WERI-Rb-1 (cell line): ENCODE measurements around the gene ABCB8.

ENCODE experiments used
- DNase-seq: peaks from one replicate; pipeline ENCODE4 v3.0.0-alpha.2; 2020
- H3K27ac ChIP-seq: fragments of 250-450 bp; sonication (Bioruptor Pico); 2 replicates; pipeline ENCODE4 v1.5.1; 2020; ENCODE audit warnings: mild to moderate bottlenecking, moderate library complexity
- H3K27me3 ChIP-seq: fragments of 250-450 bp; sonication (Bioruptor Pico); 2 replicates; pipeline ENCODE4 v1.5.1; 2021; ENCODE audit warnings: mild to moderate bottlenecking, low read depth, moderate library complexity; ENCODE audit not compliant: insufficient read depth, severe bottlenecking
- H3K36me3 ChIP-seq: fragments of 250-450 bp; sonication (Bioruptor Pico); 2 replicates; pipeline ENCODE4 v1.5.1; 2020; ENCODE audit warnings: mild to moderate bottlenecking, moderate library complexity
- H3K4me3 ChIP-seq: 2 replicates; pipeline ENCODE4 v1.5.1; 2011; ENCODE audit warnings: low read depth, mild to moderate bottlenecking, control low read depth, low read length
- H3K9me3 ChIP-seq: fragments of 250-450 bp; sonication (Bioruptor Pico); 2 replicates; pipeline ENCODE4 v1.5.1; 2021; ENCODE audit warnings: mild to moderate bottlenecking, moderate library complexity; ENCODE audit not compliant: severe bottlenecking
- CTCF ChIP-seq: IDR thresholded peaks from 2 replicates; pipeline ENCODE4 v1.5.1; 2011; ENCODE audit warnings: low read depth, mild to moderate bottlenecking, control low read depth, inconsistent platforms, low read length

The ABCB8 gene

GRCh38 chr7:151043959-151044358 lies 15.7 kb downstream of the ABCB8 start:
- H3K36me3 ChIP-seq, result peaks cover 3% of the 10 kb centered on the region; the same call in 1 of the 2 replicates
- no peak overlapping the region for H3K4me3 ChIP-seq
- TF ChIP-seq CTCF, result no peak
- H3K27me3 ChIP-seq, result no peaks in the 10 kb centered on the region
- H3K9me3 ChIP-seq, result no peaks in the 10 kb centered on the region
- H3K27ac ChIP-seq, result no peak overlapping the region
- no peak for DNase-seq

GRCh38 chr7:151045262-151045661 lies 17.0 kb downstream of the ABCB8 start:
- DNase-seq, result peak; percentile 81
- TF ChIP-seq CTCF, result no peak
- H3K27me3 ChIP-seq, result no peaks in the 10 kb centered on the region
- no peaks in the 10 kb centered on the region for H3K9me3 ChIP-seq
- no peak overlapping the region for H3K4me3 ChIP-seq
- H3K27ac ChIP-seq, result peak overlapping the region; percentile 64
- peaks cover 3% of the 10 kb centered on the region; the same call in 1 of the 2 replicates for H3K36me3 ChIP-seq

DNA sequence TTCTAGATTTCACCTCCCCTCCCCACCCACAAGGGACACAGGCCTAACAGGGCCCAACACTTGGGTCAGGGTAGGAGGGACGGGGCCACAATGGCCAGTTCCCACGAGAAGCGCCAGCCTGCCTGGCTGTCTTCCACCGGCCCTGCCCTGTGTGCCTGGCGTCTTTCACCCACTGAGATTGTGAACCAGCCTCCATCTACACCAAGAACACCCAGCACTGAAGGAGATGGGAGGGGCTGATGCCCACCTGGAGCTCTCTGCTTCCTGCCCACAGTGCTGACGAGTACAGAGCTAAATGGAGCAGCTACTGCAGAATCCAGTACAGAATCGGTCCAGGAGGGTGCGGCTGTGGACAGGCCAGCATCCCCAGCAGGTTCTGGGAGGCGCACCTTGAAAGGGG lies 17.7 kb downstream of the ABCB8 start:
- H3K9me3 ChIP-seq, result no peaks in the 10 kb centered on the region

DNA sequence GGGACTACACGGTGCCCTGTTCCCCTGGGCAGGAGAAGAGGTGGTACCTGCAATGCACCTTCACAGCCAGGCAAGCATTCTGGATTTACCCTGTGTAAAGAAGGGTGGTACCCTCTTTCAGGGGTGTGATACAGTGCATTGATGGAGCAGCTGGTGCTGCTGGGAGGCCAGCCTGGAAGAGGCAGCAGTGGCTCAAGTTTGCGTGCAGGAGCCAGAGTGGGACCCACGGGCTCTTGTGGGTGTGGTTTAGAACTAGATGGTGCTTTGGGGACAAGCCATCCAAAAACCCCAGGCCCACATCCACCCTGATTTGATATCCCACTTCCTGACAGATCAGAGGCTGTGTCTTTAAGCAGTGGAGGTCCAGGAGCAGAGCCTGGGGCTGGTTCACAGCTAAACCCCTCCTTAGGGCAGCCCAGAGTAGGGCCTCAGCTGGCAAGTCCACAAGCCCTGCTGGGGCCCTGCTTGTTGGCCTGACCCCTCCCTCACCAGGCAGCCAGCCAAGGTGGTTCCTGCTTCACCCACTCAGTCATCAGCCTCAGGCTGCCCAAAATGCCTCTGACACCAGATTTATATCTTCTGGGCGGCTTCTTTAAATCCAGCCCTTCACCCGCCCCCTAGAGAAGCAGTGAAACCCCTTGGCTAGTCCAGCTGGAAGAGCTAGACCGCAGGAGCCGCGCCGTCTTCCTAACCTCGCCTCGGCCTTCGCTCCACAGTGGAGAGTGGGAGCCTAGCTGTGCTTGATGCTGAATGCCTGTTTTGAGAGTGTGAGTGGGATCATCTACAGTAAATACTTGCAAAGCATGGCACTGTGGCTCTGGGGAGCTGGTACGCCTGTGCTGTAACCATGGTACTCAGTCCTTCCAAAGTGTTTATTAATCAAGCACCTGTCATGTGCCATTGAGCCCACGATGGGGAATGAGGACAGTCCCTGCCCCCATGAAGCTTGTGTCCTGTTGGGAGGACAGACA lies 18.6 kb downstream of the ABCB8 start:
- H3K27me3 ChIP-seq, result no peaks in the 10 kb centered on the region
- TF ChIP-seq CTCF, result no peak
- H3K27ac ChIP-seq, result no peak overlapping the region
- no peak for DNase-seq
- no peak overlapping the region for H3K4me3 ChIP-seq
- no peaks in the 10 kb centered on the region for H3K9me3 ChIP-seq
- H3K36me3 ChIP-seq, result peaks cover 3% of the 10 kb centered on the region; the same call in 1 of the 2 replicates

More for the DNA sequence above, 17.7 kb downstream of the ABCB8 start:
- no peak overlapping the region for H3K4me3 ChIP-seq
- TF ChIP-seq CTCF, result no peak
- DNase-seq, result no peak
- peak overlapping the region; percentile 64 for H3K27ac ChIP-seq
- H3K36me3 ChIP-seq, result peaks cover 3% of the 10 kb centered on the region; the same call in 1 of the 2 replicates
- H3K27me3 ChIP-seq, result no peaks in the 10 kb centered on the region

DNA sequence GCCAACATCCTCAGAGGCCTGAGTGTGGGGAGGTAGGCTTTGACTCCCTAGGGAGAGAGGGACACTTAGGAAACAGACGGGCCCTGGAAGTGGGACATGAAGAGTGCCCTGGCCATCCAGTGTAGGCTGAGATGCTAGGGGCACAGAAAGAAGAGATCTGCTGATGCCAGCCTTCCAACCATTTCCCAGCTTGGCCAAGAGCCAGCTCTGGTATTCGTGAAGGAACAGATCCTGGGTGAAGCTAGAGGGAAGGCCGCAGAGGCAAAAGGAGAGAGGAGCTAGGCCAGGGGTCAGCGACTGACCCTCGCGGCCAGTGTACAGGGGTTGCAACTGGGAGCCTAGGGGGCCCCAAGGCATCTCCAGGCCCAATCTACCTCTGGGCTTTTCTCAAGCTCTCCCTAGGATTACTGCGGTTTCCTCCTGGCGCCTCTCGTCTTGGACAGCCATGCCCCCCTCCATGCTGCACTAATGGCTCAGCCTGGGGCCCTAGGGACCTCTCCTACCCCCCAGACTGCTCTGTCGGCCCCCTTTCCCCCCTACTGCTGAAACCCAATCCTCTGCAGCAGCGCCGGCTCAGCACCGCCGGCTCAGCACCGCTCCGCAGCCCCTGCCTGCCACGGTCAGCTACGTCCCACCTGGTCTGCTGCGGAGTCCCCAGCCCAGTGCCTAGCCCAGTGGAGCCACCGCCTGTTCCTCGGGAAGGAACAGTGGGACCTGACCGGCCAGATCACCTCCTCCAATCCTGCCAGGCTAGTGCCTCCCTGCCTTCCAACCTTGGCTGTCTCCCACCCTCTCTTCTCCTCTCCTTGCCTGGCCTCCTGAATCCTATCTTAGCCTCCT lies 19.9 kb downstream of the ABCB8 start, which contains the start of gene ASIC3:
Gene ASIC3 (plus strand): TSS at position 556 of the 840 bp plus-strand sequence. CDS start 355 bp downstream, outside the sequence.
- H3K27me3 ChIP-seq, result no peaks in the 10 kb centered on the region
- no peak within 1 kb of the TSS for H3K4me3 ChIP-seq
- peaks cover 3% of the 10 kb centered on the region; the same call in 1 of the 2 replicates for H3K36me3 ChIP-seq
- no peaks in the 10 kb centered on the region for H3K9me3 ChIP-seq
- DNase-seq, result no peak
- no peak within 1 kb of the TSS for H3K27ac ChIP-seq
- TF ChIP-seq CTCF, result no peak
